GM19328 (cell line): ENCODE results near the gene SIK2.
A peak's percentile ranks its signal among the peaks of the same experiment; 100 is the strongest.

Experiments used
- ATAC-seq: cut with Tn5 transposase; IDR thresholded peaks from one replicate; pipeline ENCODE4 v1.9.1; 2021; ENCODE audit warnings: mild to moderate bottlenecking, moderate library complexity; ENCODE audit not compliant: unreplicated experiment

SIK2 gene

GRCh38 chr11:111581341-111581740 is 20.9 kb upstream of the SIK2 start:
- ATAC-seq = no peak

- ATAC-seq = no peak
These were observed 20.1 kb upstream of the SIK2 start for GRCh38 chr11:111582163-111582562.

GRCh38 chr11:111582881-111583280 is 19.4 kb upstream of the SIK2 start:
- ATAC-seq = no peak

- no peak for ATAC-seq
These were observed 16.9 kb upstream of the SIK2 start for GRCh38 chr11:111585371-111585770.

- no peak for ATAC-seq
These were observed 15.8 kb upstream of the SIK2 start for GRCh38 chr11:111586388-111586831.

- ATAC-seq = no peak
These were observed 13.1 kb upstream of the SIK2 start for GRCh38 chr11:111589114-111589513.

- ATAC-seq = no peak
These were observed 12.3 kb upstream of the SIK2 start for GRCh38 chr11:111589886-111590499.

- no peak for ATAC-seq
These were observed 10.9 kb upstream of the SIK2 start for GRCh38 chr11:111591187-111591960.

GRCh38 chr11:111592491-111592890 is 9.8 kb upstream of the SIK2 start:
- no peak for ATAC-seq

- ATAC-seq = no peak
These were observed 5.9 kb upstream of the SIK2 start for GRCh38 chr11:111596319-111596718.

- ATAC-seq = no peak
These were observed 4.1 kb upstream of the SIK2 start for GRCh38 chr11:111598148-111598547.

- ATAC-seq = no peak
These were observed 3.7 kb upstream of the SIK2 start for GRCh38 chr11:111598559-111598958.

GRCh38 chr11:111601636-111601978 is 642 bp upstream of the SIK2 start:
- no peak for ATAC-seq

GRCh38 chr11:111602865-111603610 is 789 bp downstream of the SIK2 start:
- ATAC-seq = peak; percentile 0

- no peak for ATAC-seq
These were observed 1.4 kb downstream of the SIK2 start for GRCh38 chr11:111603611-111604130.

GRCh38 chr11:111604392-111605009 is 2.3 kb downstream of the SIK2 start:
- ATAC-seq = no peak

- ATAC-seq = no peak
These were observed 3.4 kb downstream of the SIK2 start for GRCh38 chr11:111605681-111606080.

- no peak for ATAC-seq
These were observed 4.7 kb downstream of the SIK2 start for GRCh38 chr11:111606986-111607385.

GRCh38 chr11:111607751-111608150 is 5.5 kb downstream of the SIK2 start:
- no peak for ATAC-seq

GRCh38 chr11:111612224-111612623 is 10.0 kb downstream of the SIK2 start:
- ATAC-seq = no peak

- no peak for ATAC-seq
These were observed 15.0 kb downstream of the SIK2 start for GRCh38 chr11:111617286-111617685.
